HG03280 (cell line): ENCODE measurements around the gene MED28.
A peak's percentile ranks its signal among the peaks of the same experiment; 100 is the strongest.
"Not testable (repeated sequence)": the region's sequence is repeated elsewhere in the genome, so short reads cannot be mapped to it uniquely, and the experiment has no call there.

ENCODE experiments used
- ATAC-seq: cut with Tn5 transposase; IDR thresholded peaks from one replicate; pipeline ENCODE4 v1.9.1; 2021; ENCODE audit warnings: mild to moderate bottlenecking, moderate library complexity; ENCODE audit not compliant: unreplicated experiment

Gene MED28, protein sequence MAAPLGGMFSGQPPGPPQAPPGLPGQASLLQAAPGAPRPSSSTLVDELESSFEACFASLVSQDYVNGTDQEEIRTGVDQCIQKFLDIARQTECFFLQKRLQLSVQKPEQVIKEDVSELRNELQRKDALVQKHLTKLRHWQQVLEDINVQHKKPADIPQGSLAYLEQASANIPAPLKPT

DNA sequence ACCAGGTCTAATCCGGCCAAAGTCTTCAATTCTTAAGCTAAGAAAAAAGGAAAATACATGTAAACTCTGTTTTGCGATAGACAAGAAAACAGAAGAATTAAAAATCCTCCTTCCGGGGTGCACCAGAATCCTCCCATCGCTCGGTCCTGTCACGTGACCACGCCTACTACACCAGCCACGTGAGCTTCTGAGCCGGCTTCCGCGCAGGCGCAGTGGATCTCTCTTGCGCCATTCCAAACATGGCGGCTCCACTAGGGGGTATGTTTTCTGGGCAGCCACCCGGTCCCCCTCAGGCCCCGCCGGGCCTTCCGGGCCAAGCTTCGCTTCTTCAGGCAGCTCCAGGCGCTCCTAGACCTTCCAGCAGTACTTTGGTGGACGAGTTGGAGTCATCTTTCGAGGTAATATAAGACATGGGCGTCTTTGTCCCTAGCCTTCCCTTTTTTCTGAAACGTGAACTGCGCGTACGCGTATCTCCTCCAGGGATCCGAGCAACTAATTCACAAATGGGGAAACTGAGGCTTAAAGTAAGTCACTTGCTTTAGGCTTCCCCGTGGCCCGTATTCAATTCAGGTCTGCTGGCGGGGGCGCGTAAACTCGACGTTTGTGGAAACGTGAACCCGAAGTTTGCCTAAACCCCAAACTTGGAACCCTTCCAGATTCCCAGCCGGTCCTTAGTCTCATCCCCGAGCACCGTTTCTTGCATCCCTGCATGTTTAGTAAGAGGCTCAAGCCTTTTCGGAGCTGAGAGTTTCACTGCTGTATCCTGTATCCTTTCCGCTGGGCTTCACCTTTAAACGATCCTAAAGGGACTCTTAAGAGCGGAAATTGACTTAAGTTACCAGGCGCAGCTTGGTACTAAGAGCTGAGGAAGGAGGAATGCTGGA, at the start of gene MED28:
TSS of gene MED28 (plus strand) at position 226 of the 884 bp plus-strand sequence. CDS start at position 240, 14 bp downstream.
- ATAC-seq, result peak; percentile 89

DNA sequence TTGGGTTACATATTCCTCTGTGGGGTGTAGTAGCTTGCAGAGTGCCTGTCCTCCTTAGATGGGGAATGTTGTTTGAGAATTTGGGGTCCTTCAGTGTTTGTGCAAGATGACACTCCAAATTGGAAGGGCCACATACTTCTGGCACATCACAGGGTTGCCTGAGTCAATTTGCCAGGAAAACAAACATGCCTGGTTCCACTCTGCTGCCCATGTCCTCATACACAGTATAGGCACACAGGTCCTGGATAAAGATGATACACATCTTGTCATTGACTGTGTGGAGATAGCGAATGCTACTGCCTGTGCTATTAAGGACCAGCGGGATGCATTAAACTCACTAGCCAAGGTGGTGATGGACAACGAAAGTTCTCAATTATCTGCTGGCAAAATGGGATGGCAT, 48.6 kb upstream of the MED28 start:
- no peak for ATAC-seq

DNA sequence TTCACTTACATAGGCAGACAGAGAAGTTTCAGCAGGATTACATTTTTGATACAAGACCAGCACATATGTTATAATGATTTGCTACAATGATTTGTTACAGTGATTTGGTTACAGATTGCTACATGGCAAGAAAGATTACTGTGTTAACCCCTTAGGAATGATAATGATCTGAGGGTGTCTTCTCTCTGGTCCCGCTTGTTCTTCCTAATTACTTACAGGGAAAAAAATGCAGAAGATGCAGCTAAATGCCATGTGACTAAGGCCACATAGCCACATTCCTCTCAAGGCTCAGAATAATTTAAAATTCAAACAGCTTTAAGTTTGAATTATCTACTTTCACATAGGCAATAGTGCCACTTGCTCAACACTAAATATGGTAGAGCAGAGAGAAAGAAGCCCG, 47.2 kb upstream of the MED28 start:
- ATAC-seq, result no peak

DNA sequence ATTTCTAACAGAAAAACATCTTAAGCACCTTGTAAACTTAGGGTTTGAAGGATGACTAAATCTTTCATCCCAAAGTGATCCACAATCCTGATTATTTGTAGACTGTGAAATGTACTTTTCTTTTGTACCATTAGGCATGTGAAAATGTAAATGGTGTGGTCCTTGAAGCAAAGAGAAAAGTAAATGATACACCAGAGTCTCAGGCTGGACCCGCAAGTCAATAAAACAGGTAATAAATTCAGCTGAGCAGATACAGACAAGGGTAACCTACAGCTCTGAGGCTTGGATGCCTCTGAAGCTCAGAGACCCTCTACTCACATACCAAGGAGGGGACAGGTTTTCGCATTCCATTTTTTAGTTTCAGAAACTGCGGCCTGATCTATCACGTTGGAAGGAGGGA, 40.2 kb upstream of the MED28 start:
- no peak for ATAC-seq

DNA sequence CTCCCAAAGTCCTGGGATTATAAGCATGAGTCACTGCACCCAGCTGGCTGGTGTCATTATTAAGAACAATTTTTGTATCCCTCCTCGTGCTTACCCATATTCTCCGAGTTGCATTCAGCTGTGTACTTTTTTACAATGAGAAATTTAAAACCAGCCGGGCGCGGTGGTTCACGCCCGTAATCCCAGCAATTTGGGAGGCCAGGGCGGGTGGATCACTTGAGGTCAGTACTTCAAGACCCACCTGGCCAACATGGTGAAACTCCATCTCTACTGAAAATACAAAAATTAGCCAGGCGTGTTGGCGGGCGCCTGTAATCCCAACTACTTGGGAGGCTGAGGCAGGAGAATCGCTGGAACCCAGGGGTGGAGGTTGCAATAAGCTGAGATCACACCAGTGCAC, 39.3 kb upstream of the MED28 start:
- not testable (repeated sequence) for ATAC-seq

DNA sequence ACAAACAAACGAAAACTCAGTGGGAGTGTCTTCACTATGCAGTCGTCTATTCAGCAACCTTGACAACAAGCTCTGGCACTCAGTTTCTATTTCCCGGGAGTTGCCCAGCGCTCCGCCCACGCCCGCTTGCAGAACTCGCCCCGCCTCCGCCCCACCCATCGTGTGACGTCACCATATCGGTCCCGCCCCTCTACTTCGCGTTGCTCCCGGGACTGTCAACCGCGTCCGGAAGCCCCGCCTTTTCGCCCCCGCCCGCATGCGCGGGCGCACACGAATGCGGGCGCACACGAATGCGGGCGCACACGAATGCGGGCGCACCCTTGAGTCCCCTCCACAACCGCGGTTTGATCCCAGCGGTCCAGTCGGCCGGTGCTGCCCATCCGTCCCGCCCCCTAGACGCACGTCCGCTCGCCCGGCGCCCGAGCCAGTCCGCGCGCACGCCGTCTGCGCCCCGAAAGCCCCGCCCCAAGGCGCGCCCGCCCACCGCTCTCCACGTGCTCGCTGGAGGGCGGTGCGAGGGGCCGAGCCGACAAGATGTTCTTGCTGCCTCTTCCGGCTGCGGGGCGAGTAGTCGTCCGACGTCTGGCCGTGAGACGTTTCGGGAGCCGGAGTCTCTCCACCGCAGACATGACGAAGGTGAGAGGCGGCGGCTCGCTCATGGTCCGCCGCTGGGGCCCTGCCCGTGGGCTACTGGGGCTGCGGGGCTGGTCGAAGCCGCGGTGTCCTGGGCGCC, 37.3 kb upstream of the MED28 start, which contains the start of gene LAP3:
TSS of gene LAP3 (plus strand) at position 267 of the 733 bp plus-strand sequence. CDS start at position 535, 268 bp downstream.
- peak; percentile 82 for ATAC-seq

DNA sequence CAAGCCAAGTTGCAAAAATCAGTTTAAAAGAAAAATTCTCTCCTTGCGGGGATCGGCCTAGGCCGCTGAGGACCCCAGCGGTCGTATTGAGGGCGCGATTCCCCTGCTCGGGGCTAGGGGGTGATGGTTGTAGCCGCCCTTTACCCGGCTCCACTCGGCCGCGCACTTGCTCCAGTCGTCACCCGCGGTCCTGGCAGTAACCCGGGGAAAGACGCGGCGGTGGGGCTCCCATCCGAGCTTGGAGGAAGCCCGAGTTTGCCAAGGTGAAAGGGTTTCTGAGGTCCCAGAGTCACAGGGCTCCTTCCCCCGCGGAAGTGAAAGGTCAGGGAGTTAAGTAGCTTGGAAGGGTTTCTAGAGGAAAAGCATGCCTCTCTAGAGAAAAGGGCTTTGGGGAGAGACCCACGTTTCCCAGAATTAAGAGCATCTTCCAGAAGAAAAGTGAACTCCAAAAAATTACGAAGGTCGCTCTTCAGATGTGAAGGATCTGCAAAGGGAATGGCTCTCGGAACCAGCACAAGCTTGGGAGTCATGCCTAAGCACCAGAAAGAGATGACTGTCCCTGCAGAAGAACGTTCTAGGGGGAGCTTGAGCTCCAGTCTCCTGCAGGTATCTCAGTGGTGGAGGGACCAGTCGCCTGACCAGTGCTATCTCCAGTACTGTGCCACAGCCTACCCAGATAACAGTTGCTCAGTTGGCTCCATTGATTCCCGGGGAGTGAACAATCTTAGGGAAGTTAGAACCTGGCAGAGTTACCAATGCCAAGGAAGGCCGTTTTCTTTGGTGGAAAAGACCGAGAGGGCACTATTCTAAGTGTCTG, 36.6 kb upstream of the MED28 start:
- ATAC-seq, result peak; percentile 6

DNA sequence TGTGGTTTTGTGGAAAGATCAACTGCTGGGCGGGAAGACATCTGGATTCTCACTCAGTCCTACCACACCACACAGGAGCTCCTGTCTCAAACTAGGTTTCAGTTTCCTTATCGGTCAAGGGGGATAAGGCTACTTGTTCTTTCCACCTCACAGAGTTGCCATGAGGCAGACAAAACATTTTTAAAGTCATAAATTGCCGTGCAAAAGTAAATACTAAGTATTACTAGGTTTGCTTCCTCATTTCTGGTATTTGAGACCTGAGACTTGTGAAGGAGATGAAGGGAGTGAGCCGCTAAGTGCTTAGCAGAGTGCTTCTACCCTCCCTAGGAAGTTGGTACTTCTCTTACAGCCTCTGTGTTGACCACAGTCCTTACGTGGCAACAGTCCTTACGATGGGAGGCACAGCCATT, 36.0 kb upstream of the MED28 start:
- ATAC-seq, result peak; percentile 25

DNA sequence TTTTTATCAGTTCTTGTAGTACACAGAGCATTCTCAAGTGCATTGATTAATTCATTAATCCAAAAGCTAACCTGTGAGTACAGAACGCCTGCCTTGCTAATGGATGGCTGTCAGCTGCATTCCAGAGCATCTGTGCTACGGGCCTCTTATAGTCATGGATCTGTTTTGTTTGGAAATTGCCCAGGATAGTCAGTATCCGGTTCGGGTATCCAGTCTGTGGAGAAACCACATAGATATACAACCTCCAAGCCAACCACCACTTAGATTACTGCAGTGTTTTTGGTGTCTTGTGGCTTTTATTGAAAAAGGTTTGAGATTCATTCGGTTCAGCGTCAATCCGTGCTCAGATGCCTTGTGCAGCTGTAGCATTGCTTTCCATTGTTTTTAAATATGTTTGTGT, 33.5 kb upstream of the MED28 start:
- ATAC-seq, result no peak

DNA sequence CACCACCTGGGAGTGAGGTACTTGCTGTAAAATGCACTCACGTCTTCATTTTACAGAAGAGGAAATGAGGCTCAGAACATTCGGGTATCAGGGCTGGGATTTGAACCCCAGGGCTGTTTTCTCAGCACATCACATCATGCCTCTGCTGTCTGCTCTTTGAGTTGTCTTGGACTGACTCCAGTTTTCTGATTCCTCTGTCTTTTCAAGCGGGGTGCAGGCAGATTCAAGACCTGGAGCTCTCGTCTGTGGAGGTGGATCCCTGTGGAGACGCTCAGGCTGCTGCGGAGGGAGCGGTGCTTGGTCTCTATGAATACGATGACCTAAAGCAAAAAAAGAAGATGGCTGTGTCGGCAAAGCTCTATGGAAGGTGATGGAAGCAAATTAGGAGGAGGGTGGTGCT, 31.2 kb upstream of the MED28 start:
- ATAC-seq, result no peak

DNA sequence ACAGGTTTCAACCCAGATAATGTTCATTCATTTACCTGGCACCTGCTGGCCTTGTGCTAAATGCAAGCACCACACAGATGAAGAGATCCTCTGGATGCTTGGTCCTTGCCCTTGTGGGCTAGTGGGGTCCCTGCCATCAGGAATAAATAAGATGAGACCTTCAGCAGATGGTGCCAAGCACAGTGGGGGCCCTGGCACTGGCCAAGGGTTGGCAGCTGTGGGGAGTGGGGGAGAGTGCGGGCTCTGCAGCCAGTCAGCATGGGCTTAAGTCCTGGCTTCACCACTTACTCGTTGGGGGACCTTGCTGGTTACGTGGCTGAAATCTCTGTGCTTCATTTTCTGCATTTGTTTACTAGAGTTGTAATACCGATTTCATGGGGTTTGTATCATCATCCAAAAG, 30.5 kb upstream of the MED28 start:
- no peak for ATAC-seq

DNA sequence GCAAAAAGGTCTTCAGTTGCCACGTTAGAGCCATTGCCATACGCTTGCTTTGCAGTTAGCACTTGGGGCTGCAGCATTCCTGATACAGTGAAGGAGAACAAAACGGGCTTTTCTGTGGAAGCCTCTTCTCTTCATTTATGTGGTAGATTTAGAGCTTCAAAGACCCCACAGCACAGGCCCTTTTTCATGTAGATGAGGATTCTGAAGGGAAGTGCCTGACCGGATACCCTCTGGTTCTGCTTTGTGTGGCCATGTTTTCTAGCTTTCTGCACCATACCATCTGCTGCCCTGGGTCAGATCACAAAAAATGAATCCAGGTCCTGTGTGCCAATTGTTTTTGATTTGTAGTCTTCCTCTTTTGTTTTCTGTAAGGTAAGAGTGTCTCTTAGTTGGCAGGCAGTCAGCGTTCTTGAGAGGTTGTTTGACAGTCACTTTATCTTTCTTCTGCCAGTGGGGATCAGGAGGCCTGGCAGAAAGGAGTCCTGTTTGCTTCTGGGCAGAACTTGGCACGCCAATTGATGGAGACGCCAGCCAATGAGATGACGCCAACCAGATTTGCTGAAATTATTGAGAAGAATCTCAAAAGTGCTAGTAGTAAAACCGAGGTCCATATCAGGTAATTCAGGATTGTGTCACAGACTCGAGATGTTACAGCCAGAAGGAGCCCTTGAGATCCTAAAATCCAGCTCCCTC, 29.8 kb upstream of the MED28 start:
- ATAC-seq, result no peak

DNA sequence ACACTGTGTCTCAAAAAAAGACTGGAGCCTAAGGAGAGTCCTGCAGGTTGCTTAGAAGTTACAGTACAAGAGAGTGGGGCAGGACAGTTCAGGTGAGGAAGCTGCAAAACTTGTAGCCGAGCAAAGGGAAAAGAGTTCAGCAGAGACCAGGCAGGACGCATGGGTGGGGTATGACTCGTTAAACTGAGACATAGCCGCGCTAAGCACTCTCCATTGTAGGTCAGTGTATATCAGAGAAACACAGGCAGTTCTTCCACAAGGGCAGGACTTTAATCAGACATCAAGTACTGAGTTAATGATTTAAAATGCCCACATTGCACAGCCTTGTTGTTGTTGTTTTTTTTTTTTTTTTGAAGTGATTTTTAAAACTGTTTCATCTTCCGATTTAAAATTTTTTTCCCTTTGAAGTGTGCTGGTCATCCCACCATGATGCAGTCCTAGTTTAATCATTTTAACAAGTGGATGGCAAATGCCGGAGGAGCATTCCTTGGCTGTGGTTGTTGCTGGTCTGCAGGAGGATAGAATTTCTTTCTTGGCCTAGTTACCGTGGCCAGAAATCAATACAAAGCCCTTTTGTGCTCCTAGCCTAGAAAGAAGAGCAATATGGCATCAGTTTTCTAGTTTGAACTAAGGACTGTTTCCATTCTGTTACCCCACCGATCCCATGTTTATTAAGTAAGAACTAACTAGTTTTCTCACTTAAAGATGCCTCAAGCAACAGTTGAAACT, 27.2 kb upstream of the MED28 start:
- ATAC-seq, result no peak

DNA sequence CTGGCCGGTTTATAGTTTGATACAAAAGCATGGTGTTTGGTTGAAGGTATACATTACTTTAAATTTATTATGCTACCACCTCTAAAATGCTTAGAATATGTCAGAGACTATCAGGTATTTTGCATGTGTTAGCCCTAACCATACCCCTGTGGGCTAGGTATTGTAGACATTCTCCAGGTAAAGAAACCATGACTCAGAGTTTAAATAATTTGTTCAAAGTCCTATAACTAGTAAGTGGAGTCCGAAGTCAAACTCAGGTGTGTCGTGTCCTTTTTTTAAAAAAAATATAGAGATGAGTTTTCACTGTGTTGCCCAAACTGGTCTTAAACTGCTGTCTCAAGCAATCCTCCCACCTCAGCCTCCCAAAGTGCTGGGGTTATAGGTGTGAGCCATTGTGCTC, 25.1 kb upstream of the MED28 start:
- no peak for ATAC-seq

DNA sequence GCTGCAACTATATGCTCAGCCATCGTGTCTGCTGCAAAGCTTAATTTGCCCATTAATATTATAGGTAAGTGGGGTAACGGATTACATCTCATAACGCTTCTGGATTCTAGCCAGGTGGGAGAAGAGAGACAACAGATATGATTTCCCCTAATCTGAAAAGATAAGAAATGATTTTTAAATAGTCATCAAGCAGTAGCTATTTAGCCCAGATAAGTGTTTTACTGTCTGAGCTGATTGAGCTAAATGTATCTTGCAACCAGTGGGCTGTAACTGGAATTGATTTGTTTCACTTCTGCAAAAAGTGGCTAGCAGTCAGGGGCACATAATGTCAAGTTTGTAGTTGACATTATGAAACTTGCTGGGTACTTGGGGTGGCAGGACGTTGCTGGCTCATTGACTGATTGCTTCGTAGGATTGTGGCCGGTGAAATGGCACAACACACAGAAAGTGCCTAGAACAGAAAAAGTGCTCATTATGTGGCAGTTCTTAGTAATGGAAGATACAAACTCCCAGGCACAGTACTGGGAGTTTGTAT, 18.9 kb upstream of the MED28 start:
- peak; percentile 72 for ATAC-seq

DNA sequence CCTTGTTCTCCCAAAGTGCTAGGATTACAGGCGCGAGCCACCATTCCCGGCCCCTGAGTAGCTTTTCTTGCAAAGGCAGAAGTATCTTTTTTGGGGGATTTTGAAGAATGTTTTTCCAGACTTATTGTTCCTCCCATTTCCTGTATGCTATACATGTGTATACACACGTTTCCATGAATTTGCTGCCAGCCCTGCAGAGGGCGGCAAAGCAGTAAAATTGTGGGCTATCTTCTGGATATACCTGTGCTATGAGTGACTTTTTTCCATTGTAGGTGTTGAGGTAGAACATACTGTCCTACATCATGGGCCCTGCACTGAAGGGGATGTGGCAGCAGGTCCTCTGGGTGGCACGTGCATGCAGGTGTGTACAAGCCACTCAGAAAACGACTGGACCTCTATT, 16.9 kb upstream of the MED28 start:
- ATAC-seq, result no peak

DNA sequence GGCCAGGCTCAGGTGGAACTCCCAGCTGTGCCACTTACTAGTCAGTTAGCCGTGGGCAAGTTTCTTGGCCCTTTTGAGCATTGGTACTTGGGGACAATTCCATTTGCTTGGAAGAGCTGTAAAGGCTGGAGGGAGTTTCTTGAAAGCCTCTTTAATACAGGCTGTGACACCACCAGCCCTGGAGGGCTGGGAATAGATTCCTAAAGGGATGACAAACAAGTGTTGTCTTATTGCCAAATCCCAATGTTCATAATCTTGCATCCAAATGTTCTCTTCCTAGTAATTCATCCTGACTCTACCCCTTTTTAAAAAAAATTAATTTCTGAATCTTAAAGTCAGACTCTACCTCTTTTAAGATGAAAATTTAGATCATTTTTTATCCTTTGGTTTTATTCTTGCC, 14.6 kb upstream of the MED28 start:
- no peak for ATAC-seq

DNA sequence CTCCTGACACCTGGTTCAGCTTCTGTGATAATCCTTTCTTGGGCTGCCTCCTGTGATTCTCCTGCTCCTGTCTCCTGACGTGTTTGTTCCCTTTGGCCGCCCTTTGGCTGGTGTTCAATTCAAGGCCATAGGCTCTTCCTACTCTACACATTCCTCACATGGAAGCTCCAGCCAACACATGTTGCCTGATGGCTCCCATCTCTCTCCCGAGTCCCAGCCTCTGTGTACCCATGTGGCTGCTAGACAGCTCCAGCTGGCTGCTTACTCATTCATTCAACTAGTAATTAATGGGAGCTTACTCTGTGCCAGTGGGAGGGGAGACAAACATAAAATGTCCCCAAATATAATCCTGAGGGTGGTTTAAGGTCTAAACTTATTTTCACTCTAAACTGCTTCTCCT, 9.2 kb upstream of the MED28 start:
- ATAC-seq, result no peak

DNA sequence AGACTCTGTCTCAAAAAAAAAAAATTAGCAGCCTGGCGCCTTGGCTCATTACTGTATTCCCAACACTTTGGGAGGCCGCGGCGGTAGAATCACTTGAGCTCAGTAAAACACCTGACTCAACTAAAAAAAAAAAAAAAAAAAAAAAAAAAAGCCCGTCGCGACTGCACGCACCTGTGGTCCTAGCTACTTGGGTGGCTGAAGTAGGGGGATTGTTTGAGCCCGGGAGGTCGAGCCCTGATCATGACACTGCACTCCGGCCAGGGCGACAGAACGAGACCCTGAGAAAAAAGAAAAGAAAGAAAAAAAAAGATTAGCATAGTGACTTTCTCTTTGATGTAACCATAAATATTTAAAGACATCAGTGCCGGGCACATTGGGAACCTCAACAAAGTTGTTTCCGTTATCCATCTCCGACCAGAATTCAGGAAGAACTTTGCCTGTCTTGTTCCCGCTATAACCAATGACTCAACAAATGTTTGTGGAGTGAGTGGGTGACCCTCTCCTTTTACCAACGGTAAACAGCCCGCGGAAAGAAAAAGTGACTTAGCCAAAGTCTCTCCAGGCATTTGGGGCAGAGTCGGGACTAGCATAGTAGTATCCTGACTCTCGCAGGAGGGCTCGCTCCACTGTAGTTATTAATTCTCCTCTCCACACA, 553 bp upstream of the MED28 start:
- ATAC-seq, result peak; percentile 52
